ENCODE data around the gene OR5M3.

DNA sequence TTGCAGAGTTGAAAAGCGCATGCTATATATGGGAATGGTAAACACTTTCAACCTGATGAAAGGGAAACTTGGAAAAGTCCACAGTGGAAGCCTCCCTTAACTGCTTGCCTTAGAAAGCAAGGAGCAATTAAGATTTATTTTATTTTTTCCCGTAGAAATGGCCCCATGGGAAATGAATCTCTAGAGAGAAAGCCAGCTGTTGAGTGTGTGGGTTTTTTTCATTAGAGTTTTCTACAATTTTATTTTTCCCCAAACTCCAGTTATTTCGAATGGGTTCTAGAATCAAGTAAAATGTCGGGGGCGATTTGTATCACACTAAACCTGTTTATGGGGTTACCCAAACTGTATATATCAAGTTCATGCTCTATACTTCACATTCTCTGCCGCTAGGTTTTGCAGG lies at the start of gene OR5M3:
- TF ChIP-seq, protein P1, sequence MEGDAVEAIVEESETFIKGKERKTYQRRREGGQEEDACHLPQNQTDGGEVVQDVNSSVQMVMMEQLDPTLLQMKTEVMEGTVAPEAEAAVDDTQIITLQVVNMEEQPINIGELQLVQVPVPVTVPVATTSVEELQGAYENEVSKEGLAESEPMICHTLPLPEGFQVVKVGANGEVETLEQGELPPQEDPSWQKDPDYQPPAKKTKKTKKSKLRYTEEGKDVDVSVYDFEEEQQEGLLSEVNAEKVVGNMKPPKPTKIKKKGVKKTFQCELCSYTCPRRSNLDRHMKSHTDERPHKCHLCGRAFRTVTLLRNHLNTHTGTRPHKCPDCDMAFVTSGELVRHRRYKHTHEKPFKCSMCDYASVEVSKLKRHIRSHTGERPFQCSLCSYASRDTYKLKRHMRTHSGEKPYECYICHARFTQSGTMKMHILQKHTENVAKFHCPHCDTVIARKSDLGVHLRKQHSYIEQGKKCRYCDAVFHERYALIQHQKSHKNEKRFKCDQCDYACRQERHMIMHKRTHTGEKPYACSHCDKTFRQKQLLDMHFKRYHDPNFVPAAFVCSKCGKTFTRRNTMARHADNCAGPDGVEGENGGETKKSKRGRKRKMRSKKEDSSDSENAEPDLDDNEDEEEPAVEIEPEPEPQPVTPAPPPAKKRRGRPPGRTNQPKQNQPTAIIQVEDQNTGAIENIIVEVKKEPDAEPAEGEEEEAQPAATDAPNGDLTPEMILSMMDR (IDR thresholded peaks at IDR 0.05), result no peak
- TF ChIP-seq POLR2A (IDR thresholded peaks at IDR 0.05; ENCODE audit: low read depth) (no peak), EP300 (IDR thresholded peaks at IDR 0.05) (no peak), POLR2AphosphoS5 (IDR thresholded peaks at IDR 0.05) (no peak)
